ENCODE measurements around the gene LTBP1.
"Not testable (repeated sequence)": the region's sequence is repeated elsewhere in the genome, so short reads cannot be mapped to it uniquely, and the experiment has no call there.

The LTBP1 gene

DNA sequence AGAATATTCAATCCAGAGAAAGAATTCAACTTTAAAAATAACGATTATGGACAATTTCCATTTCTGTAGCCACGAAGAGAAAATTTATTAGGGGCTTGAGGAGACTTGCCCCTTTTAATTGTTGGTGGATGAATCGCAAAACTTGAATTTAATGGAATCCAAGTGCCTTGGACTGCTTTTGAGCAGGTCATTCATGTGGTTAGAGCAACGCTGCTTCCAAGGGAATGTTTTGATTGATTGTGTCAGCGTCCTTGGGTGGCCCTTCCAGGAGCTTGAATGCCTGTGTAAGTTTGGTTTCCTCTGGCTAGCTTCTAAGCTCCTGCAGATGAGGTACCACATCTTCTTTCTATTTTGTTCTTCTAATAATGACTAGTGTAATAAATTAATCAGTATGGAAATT lies 213.4 kb downstream of the LTBP1 start:
- Histone ChIP-seq H3K36me3 (no peaks in the 10 kb centered on the region), H3K4me1 (peaks cover 0 to 92% (median 40%) of the 10 kb centered on the region in 4 donors), H3K9me3 (no peaks in the 10 kb centered on the region), H3K4me3 (no peak overlapping the region), H3K27ac (peak overlapping the region; percentile 69 to 86), H3K27me3 (no peaks in the 10 kb centered on the region)
- DNase-seq, result no peak
- TF ChIP-seq, protein P1, sequence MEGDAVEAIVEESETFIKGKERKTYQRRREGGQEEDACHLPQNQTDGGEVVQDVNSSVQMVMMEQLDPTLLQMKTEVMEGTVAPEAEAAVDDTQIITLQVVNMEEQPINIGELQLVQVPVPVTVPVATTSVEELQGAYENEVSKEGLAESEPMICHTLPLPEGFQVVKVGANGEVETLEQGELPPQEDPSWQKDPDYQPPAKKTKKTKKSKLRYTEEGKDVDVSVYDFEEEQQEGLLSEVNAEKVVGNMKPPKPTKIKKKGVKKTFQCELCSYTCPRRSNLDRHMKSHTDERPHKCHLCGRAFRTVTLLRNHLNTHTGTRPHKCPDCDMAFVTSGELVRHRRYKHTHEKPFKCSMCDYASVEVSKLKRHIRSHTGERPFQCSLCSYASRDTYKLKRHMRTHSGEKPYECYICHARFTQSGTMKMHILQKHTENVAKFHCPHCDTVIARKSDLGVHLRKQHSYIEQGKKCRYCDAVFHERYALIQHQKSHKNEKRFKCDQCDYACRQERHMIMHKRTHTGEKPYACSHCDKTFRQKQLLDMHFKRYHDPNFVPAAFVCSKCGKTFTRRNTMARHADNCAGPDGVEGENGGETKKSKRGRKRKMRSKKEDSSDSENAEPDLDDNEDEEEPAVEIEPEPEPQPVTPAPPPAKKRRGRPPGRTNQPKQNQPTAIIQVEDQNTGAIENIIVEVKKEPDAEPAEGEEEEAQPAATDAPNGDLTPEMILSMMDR (IDR thresholded peaks at IDR 0.05), result no peak
- intact Hi-C loops (cut with DNase I; ENCODE audit: low total_unique reads), result no loop called here

DNA sequence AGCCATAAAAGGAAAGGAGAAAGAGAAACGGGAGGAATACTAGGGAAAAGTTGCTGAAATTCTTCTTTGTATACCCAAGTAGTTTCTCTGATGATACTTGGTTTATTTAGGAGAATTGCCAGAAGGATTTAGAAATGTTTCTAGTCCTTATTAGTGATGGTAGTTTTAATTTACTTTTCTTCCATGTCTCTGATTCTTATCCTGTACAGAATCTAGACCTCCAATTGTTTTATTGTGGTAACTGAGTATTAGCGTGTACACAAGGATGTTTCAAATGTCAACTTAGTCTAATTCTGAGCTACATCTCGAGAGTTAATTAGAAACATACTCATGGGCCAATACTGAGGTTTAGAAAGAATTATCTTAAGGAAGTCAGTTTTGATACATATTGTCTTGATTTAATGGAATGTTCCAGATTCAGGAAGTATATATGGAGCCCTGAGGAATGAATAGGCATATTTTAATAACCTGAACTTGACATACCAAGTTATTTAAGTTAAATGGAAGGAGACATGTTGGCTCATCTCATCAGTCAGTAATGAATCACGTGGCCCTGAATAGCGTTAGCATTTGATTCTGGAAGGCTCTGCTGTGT lies 219.6 kb downstream of the LTBP1 start:
- intact Hi-C loops (cut with DNase I; ENCODE audit: low total_unique reads), result no loop called here
- no peak for DNase-seq
- Histone ChIP-seq H3K27me3 (no peaks in the 10 kb centered on the region), H3K4me1 (peaks cover 5 to 75% (median 44%) of the 10 kb centered on the region in 4 donors), H3K27ac (peak overlapping the region; percentile 75 to 77), H3K36me3 (no peaks in the 10 kb centered on the region), H3K4me3 (no peak overlapping the region), H3K9me3 (no peaks in the 10 kb centered on the region)
- TF ChIP-seq, protein P1 (IDR thresholded peaks at IDR 0.05), result no peak

- Histone ChIP-seq H3K4me1 (peaks cover 5 to 62% (median 43%) of the 10 kb centered on the region in 4 donors), H3K27me3 (no peaks in the 10 kb centered on the region), H3K4me3 (no peak overlapping the region), H3K27ac (peak overlapping the region; percentile 75 to 77), H3K36me3 (no peaks in the 10 kb centered on the region), H3K9me3 (no peaks in the 10 kb centered on the region)
- no peak for DNase-seq
- TF ChIP-seq, protein P1 (IDR thresholded peaks at IDR 0.05), result no peak
- intact Hi-C loops (cut with DNase I; ENCODE audit: low total_unique reads), result no loop called here
Observed at GRCh38 chr2:33167622-33168245, 221.0 kb downstream of the LTBP1 start.

DNA sequence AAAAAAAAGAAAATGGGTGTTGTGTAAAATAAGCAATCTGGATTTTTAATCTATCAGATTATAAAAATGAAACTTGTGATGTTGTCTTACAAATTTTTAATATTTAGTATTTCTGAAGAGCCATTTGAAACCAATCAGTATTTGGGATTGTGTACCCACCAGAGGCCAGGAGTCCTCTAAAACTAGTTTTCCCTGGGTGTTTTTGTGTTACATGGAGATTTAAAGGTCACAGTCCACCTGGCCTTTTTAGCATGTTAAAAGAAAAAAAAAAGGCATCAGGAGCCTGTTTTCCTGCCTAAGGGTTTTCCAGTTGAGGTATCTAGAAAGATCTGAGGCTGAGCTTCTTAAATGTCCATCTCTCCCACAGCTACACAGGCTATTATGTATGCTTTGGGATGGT lies 221.7 kb downstream of the LTBP1 start:
- H3K27me3 ChIP-seq, result no peaks in the 10 kb centered on the region
- peak overlapping the region; percentile 75 to 77 for H3K27ac ChIP-seq
- H3K4me3 ChIP-seq, result no peak overlapping the region
- intact Hi-C loops (cut with DNase I; ENCODE audit: low total_unique reads), result no loop called here
- H3K36me3 ChIP-seq, result no peaks in the 10 kb centered on the region
- no peak for DNase-seq
- no peaks in the 10 kb centered on the region for H3K9me3 ChIP-seq
- peaks cover 5 to 57% (median 43%) of the 10 kb centered on the region in 4 donors for H3K4me1 ChIP-seq
- TF ChIP-seq, protein P1 (IDR thresholded peaks at IDR 0.05), result no peak

GRCh38 chr2:33168922-33169321 lies 222.2 kb downstream of the LTBP1 start:
- H3K4me1 ChIP-seq, result peaks cover 5 to 54% (median 43%) of the 10 kb centered on the region in 4 donors
- no peak for DNase-seq
- no peak overlapping the region for H3K4me3 ChIP-seq
- H3K27me3 ChIP-seq, result no peaks in the 10 kb centered on the region
- no peaks in the 10 kb centered on the region for H3K36me3 ChIP-seq
- no peaks in the 10 kb centered on the region for H3K9me3 ChIP-seq
- peak overlapping the region; percentile 75 to 77 for H3K27ac ChIP-seq
- TF ChIP-seq, protein P1 (IDR thresholded peaks at IDR 0.05), result no peak
- intact Hi-C loops (cut with DNase I; ENCODE audit: low total_unique reads), result no loop called here

- H3K27ac ChIP-seq, result peak overlapping the region in 1 of 2 donors; percentile 75
- not testable (repeated sequence) for H3K27me3 ChIP-seq, DNase-seq
Observed at GRCh38 chr2:33170251-33170650, 223.5 kb downstream of the LTBP1 start.

More at GRCh38 chr2:33170251-33170650, 223.5 kb downstream of the LTBP1 start:
- peaks cover 5 to 42% (median 35%) of the 10 kb centered on the region in 4 donors for H3K4me1 ChIP-seq
- H3K36me3 ChIP-seq; intact Hi-C loops (cut with DNase I; ENCODE audit: low total_unique reads); H3K9me3 ChIP-seq; H3K4me3 ChIP-seq: not testable (repeated sequence)
